HEK293 (cell line): Measurements from ENCODE around the gene IFNLR1.

ENCODE experiments used
- CTCF ChIA-PET: fragments of 350-600 bp; formaldehyde crosslinking; extraction: SDS; loops from one replicate; lab custom pipeline; 2021; ENCODE audit warnings: antibody characterized with exemption; lab: Yijun Ruan, JAX
- POLR2A ChIA-PET: fragments of 300-600 bp; formaldehyde crosslinking; extraction: SDS; loops from one replicate; lab custom pipeline; 2020; ENCODE audit warnings: antibody characterized with exemption, inconsistent platforms; lab: Yijun Ruan, JAX
- H3K27ac ChIP-seq: fragments of 200-500 bp; sonication (Bioruptor generic); 2 replicates; pipeline ENCODE4 v1.5.1; 2014; ENCODE audit warnings: low read depth, low read length, control low read depth, inconsistent platforms; ENCODE audit errors: extremely low read depth
- H3K36me3 ChIP-seq, 2 experiments: fragments of 200-500 bp in 1 of 2; sonication (Bioruptor generic) in 1 of 2; 1 replicate in 1 of 2; 2 replicates in 1 of 2; pipeline ENCODE4 v1.5.1; 2014 to 2017; ENCODE audit warnings: inconsistent platforms in 2 of 2, low read length in 2 of 2; ENCODE audit not compliant: control insufficient read depth in 2 of 2, insufficient read depth in 1 of 2
- H3K4me1 ChIP-seq: fragments of 200-500 bp; sonication (Bioruptor generic); 2 replicates; pipeline ENCODE4 v1.5.1; 2014; ENCODE audit warnings: mild to moderate bottlenecking, low read length, inconsistent platforms; ENCODE audit not compliant: control insufficient read depth, insufficient read depth
- H3K4me3 ChIP-seq: 2 replicates; pipeline ENCODE4 v1.5.1; 2011; ENCODE audit warnings: low read depth, mild to moderate bottlenecking, control low read depth, low read length, moderate library complexity
- H3K9me3 ChIP-seq: fragments of 200-500 bp; sonication (Bioruptor generic); 2 replicates; pipeline ENCODE4 v1.5.1; 2014; ENCODE audit warnings: low read depth, low read length, inconsistent platforms; ENCODE audit not compliant: control insufficient read depth, insufficient read depth
- HOXC10 ChIP-seq: sonication (generic); formaldehyde crosslinking; IDR thresholded peaks from 2 replicates; pipeline ENCODE4 v1.8.1; 2023; ENCODE audit warnings: mild to moderate bottlenecking, missing genetic modification reagents
- KLF16 ChIP-seq: fragments of 450-650 bp; formaldehyde crosslinking; IDR thresholded peaks from 2 replicates; pipeline ENCODE4 v1.5.1; 2017; ENCODE audit warnings: missing biosample characterization, missing genetic modification characterization
- PRDM1 ChIP-seq: fragments of 450-650 bp; formaldehyde crosslinking; IDR thresholded peaks from 2 replicates; pipeline ENCODE4; 2016; ENCODE audit warnings: missing biosample characterization, missing genetic modification characterization
- ZEB2 ChIP-seq: fragments of 450-650 bp; formaldehyde crosslinking; IDR thresholded peaks from 2 replicates; pipeline ENCODE4 v1.5.1; 2016; ENCODE audit warnings: missing biosample characterization, missing genetic modification characterization
- ZFP37 ChIP-seq: fragments of 450-650 bp; formaldehyde crosslinking; IDR thresholded peaks from 2 replicates; pipeline ENCODE4 v1.5.1; 2016; ENCODE audit warnings: missing biosample characterization, missing genetic modification characterization
- ZNF16 ChIP-seq: fragments of 450-650 bp; formaldehyde crosslinking; IDR thresholded peaks from 2 replicates; pipeline ENCODE4 v1.5.1; 2016; ENCODE audit warnings: low read depth, missing biosample characterization, missing genetic modification characterization
- ZNF23 ChIP-seq: fragments of 450-650 bp; formaldehyde crosslinking; IDR thresholded peaks from 2 replicates; pipeline ENCODE4 v1.5.1; 2016; ENCODE audit warnings: missing biosample characterization, missing genetic modification characterization, borderline replicate concordance
- ZNF274 ChIP-seq, 2 experiments: fragments of 200-500 bp in 1 of 2; fragments of 450-650 bp in 1 of 2; sonication (Bioruptor generic) in 1 of 2; formaldehyde crosslinking in 1 of 2; IDR thresholded peaks; 2 replicates each; pipeline versions ENCODE4 v1.5.1 to v1.6.1; 2014 to 2016; ENCODE audit warnings: borderline replicate concordance in 1 of 2, inconsistent platforms in 1 of 2, low read length in 1 of 2, missing biosample characterization in 1 of 2, missing genetic modification characterization in 1 of 2
- ZNF514 ChIP-seq: fragments of 450-650 bp; formaldehyde crosslinking; IDR thresholded peaks from 2 replicates; pipeline ENCODE4 v1.5.1; 2016; ENCODE audit warnings: missing biosample characterization, missing genetic modification characterization
- ZNF571 ChIP-seq: fragments of 450-650 bp; formaldehyde crosslinking; IDR thresholded peaks from 2 replicates; pipeline ENCODE4 v1.5.0; 2017; ENCODE audit warnings: missing biosample characterization, missing genetic modification characterization
- ZNF654 ChIP-seq: fragments of 450-650 bp; formaldehyde crosslinking; IDR thresholded peaks from 2 replicates; pipeline ENCODE4 v1.5.1; 2016; ENCODE audit warnings: low read depth, missing biosample characterization, missing genetic modification characterization
- TF ChIP-seq, protein P1 (sequence below): fragments of 450-650 bp; formaldehyde crosslinking; IDR thresholded peaks from 2 replicates; pipeline ENCODE4 v1.5.1; 2016; ENCODE audit warnings: missing biosample characterization, missing genetic modification characterization
- TF ChIP-seq, protein P2 (sequence below): fragments of 450-650 bp; formaldehyde crosslinking; IDR thresholded peaks from 2 replicates; pipeline ENCODE4 v1.5.1; 2016; ENCODE audit warnings: missing biosample characterization, missing genetic modification characterization
- TF ChIP-seq, protein P3 (sequence below): fragments of 450-650 bp; formaldehyde crosslinking; IDR thresholded peaks from 2 replicates; pipeline ENCODE4 v1.5.1; 2017; ENCODE audit warnings: missing biosample characterization, missing genetic modification characterization
- TF ChIP-seq, protein P4 (sequence below): fragments of 450-650 bp; IDR thresholded peaks from 2 replicates; pipeline ENCODE4 v1.5.1; 2018; ENCODE audit warnings: missing biosample characterization, mild to moderate bottlenecking, missing genetic modification characterization
- TF ChIP-seq, protein P5 (sequence below): fragments of 450-650 bp; formaldehyde crosslinking; IDR thresholded peaks from 2 replicates; pipeline ENCODE4 v1.5.1; 2017; ENCODE audit warnings: missing biosample characterization, missing genetic modification characterization

Gene IFNLR1

DNA sequence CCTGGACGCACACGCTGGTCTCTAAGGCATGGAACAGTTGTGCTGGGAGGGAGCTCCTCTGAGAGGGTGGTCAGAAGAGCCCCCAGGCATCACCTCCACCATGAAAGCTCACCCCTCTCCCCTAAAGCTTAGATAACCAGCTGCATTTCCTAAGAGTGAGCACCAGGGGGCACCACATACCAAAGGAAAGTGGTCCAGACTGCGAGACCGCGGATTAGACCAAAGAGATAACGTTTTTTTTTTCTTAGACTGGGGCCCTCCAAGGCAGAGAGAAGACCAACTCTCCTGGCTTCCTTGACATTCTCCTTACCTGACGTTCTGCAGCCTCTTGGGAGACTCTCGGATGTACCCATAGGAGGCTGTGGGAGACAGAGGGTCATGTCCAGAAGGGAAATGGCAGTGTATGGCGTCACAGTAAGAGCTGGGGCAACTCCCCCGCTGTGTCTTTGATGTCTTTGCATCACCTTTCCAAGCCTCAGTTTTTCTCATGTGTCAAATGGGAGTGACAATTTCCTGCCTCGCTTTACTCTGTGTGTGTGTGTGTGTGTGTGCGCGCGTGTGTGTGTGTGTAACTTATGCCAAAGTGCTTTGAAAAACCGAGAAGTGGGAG lies 12.3 kb upstream of the IFNLR1 start (continued):
- TF ChIP-seq, protein P1, sequence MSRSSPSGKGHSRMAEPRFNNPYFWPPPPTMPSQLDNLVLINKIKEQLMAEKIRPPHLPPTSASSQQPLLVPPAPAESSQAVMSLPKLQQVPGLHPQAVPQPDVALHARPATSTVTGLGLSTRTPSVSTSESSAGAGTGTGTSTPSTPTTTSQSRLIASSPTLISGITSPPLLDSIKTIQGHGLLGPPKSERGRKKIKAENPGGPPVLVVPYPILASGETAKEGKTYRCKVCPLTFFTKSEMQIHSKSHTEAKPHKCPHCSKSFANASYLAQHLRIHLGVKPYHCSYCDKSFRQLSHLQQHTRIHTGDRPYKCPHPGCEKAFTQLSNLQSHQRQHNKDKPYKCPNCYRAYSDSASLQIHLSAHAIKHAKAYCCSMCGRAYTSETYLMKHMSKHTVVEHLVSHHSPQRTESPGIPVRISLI (tag by site-specific recombination), result peak; percentile 75
- TF ChIP-seq ZNF16 (tag by site-specific recombination) (no peak), ZNF274 (IDR thresholded peaks at IDR 0.05; ENCODE audit: low read length) (no peak), ZNF274 (tag by site-specific recombination; IDR thresholded peaks at IDR 0.05; ENCODE audit: borderline replicate concordance) (no peak)

DNA sequence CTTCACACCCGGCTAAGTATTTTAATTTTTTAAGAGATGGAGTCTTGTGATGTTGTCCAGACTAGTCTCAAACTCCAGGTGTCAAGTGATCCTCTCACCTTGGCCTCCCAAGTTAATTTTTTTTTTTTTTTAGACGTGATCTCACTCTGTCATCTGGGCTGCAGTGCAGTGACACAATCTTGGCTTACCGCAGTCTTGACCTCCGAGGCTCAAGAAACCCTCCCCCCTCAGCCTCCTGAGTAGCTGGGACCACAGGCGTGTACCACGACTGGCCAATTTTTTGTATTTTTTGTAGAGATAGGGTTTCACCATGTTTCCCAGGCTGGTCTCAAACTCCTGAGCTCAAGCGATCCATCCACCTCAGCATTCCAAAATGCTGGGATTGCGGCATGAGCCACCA lies 11.7 kb upstream of the IFNLR1 start:
- no peak for TF ChIP-seq ZNF514 (tag by site-specific recombination)
- TF ChIP-seq, protein P2, sequence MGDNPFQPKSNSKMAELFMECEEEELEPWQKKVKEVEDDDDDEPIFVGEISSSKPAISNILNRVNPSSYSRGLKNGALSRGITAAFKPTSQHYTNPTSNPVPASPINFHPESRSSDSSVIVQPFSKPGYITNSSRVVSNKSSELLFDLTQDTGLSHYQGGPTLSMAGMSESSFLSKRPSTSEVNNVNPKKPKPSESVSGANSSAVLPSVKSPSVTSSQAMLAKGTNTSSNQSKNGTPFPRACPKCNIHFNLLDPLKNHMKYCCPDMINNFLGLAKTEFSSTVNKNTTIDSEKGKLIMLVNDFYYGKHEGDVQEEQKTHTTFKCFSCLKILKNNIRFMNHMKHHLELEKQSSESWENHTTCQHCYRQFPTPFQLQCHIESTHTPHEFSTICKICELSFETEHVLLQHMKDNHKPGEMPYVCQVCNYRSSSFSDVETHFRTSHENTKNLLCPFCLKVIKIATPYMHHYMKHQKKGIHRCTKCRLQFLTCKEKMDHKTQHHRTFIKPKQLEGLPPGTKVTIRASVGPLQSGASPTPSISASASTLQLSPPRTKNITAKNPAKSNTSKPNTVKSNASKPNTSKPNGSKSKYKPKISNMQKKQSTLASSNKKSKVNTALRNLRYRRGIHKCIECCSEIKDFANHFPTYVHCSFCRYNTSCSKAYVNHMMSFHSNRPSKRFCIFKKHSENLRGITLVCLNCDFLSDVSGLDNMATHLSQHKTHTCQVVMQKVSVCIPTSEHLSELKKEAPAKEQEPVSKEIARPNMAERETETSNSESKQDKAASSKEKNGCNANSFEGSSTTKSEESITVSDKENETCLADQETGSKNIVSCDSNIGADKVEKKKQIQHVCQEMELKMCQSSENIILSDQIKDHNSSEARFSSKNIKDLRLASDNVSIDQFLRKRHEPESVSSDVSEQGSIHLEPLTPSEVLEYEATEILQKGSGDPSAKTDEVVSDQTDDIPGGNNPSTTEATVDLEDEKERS, result no peak
- TF ChIP-seq, protein P3, sequence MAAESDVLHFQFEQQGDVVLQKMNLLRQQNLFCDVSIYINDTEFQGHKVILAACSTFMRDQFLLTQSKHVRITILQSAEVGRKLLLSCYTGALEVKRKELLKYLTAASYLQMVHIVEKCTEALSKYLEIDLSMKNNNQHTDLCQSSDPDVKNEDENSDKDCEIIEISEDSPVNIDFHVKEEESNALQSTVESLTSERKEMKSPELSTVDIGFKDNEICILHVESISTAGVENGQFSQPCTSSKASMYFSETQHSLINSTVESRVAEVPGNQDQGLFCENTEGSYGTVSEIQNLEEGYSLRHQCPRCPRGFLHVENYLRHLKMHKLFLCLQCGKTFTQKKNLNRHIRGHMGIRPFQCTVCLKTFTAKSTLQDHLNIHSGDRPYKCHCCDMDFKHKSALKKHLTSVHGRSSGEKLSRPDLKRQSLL (tag by site-specific recombination), result no peak
- no peak for TF ChIP-seq ZNF654 (tag by site-specific recombination)
- TF ChIP-seq ZEB2, result no peak
- TF ChIP-seq ZNF571 (tag by site-specific recombination), result no peak
- TF ChIP-seq PRDM1, result no peak
- no peak for TF ChIP-seq ZFP37 (tag by site-specific recombination)
- no peak for TF ChIP-seq KLF16
- TF ChIP-seq HOXC10 (CRISPR knock-in tag), result no peak
- TF ChIP-seq, protein P4, sequence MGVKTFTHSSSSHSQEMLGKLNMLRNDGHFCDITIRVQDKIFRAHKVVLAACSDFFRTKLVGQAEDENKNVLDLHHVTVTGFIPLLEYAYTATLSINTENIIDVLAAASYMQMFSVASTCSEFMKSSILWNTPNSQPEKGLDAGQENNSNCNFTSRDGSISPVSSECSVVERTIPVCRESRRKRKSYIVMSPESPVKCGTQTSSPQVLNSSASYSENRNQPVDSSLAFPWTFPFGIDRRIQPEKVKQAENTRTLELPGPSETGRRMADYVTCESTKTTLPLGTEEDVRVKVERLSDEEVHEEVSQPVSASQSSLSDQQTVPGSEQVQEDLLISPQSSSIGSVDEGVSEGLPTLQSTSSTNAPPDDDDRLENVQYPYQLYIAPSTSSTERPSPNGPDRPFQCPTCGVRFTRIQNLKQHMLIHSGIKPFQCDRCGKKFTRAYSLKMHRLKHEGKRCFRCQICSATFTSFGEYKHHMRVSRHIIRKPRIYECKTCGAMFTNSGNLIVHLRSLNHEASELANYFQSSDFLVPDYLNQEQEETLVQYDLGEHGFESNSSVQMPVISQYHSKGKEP (tag by site-specific recombination), result no peak
- TF ChIP-seq, protein P5, sequence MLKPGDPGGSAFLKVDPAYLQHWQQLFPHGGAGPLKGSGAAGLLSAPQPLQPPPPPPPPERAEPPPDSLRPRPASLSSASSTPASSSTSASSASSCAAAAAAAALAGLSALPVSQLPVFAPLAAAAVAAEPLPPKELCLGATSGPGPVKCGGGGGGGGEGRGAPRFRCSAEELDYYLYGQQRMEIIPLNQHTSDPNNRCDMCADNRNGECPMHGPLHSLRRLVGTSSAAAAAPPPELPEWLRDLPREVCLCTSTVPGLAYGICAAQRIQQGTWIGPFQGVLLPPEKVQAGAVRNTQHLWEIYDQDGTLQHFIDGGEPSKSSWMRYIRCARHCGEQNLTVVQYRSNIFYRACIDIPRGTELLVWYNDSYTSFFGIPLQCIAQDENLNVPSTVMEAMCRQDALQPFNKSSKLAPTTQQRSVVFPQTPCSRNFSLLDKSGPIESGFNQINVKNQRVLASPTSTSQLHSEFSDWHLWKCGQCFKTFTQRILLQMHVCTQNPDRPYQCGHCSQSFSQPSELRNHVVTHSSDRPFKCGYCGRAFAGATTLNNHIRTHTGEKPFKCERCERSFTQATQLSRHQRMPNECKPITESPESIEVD (tag by site-specific recombination), result no peak
- no peak for TF ChIP-seq ZNF23
- Histone ChIP-seq H3K36me3 (no peaks in the 10 kb centered on the region), H3K4me1 (no peaks in the 10 kb centered on the region), H3K27ac (no peak overlapping the region), H3K9me3 (no peaks in the 10 kb centered on the region), H3K4me3 (no peak overlapping the region)
- POLR2A ChIA-PET, result interaction anchor here (1.9 kb wide), 1 partner anchor 193 kb away, joined by 12 read pairs; no protein-coding TSS in a partner anchor
- CTCF ChIA-PET, result interaction anchor here (0.6 to 11.6 kb wide), 61 partner anchors 10 to 1369 kb away, joined by 3 to 611 read pairs (median 4); partner anchors contain the start of genes GRHL3, IFNLR1, NIPAL3 and STPG1
